ENCODE data around the gene IL34.
"Not testable (repeated sequence)": the region's sequence is repeated elsewhere in the genome, so short reads cannot be mapped to it uniquely, and the experiment has no call there.

IL34 gene

GRCh38 chr16:70659953-70660671 lies 13.8 kb downstream of the IL34 start:
- no peak for DNase-seq

DNA sequence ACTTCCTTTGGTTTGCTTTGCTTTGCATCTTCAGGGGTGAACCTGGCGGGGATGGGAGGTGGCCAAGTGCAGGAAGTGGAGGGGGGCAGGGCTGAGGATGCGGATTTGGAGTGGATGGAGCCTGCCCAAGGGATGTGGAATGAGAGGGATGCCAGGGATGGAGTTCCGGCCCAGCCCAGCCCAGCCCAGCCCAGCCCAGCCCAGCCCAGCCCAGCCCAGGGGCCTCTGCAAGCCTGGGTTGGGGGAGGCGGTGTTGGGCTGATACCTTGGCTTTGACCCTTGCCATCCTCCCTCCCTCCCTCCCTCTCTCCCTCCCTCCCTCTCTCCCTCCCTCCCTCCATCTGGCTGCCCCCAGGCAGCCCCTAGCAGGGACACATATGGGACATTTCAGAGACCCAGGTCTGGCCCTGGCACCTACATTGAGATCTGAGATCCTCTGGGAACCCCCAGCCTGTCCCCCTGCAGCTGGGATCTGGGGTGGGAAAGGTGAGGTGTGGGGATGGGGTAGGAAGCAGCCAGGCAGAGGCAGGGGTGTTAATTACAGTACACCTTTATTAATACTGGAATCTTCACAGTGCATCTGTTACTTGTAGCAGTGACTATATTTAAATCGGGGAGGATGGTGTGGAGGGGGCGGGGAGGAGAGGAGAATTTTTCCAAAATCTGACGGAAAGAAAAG lies 14.5 kb downstream of the IL34 start:
- no peak for DNase-seq

DNA sequence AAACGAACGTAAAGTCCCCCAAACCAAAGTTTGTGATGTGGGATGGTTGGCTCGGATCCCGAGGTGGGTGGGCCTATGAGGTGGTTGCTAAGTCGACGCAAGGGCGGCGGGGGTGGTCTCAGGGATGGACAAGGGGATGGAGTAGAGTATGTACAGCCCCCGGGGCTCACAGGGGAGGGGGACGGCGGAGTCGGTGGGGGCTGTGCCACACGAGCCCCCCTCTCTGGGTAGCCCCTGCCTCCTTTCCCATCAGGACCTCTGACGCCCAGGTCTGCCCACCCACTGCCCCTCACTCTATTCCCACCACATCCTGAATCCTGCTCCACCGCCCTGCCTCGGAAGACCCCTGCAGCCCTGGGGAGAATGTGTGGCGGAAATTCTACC lies 15.2 kb downstream of the IL34 start:
- DNase-seq, result no peak

DNA sequence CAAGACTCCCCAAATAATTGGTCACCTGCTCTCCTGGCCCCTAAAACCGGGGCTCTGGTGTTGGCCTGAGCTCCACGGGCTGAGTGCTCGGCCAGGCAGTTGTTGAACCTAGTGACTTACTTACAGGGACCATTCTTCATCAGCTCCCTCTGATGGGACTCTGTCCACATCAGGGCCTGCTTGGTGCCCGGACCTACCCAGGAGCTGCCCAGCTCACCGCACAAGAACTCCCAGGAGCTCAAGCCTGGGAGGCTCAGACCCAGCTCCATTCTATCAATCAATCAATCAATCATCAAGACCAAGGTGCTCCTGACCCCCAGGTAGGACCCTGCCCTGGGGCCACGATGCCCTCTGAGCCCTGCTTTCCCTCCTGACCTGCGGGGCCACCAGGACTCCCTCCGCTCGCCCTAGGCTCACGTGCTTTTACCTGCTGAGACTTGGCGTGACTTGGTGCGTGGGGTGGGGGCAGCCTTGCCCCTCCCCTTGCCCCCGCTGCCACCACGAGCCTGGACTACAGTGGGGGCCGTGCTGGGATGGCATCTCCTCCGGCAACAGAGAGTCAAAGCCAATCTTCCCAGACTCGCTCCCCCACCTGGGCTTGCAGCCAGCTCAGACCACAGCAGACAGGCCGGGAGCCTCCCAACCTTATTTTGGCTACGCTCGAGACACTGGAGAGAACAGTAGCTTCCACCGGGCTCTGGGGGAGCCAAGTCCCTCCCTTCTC lies 15.7 kb downstream of the IL34 start:
- no peak for DNase-seq

GRCh38 chr16:70662991-70663523 lies 16.7 kb downstream of the IL34 start:
- DNase-seq, result no peak

DNA sequence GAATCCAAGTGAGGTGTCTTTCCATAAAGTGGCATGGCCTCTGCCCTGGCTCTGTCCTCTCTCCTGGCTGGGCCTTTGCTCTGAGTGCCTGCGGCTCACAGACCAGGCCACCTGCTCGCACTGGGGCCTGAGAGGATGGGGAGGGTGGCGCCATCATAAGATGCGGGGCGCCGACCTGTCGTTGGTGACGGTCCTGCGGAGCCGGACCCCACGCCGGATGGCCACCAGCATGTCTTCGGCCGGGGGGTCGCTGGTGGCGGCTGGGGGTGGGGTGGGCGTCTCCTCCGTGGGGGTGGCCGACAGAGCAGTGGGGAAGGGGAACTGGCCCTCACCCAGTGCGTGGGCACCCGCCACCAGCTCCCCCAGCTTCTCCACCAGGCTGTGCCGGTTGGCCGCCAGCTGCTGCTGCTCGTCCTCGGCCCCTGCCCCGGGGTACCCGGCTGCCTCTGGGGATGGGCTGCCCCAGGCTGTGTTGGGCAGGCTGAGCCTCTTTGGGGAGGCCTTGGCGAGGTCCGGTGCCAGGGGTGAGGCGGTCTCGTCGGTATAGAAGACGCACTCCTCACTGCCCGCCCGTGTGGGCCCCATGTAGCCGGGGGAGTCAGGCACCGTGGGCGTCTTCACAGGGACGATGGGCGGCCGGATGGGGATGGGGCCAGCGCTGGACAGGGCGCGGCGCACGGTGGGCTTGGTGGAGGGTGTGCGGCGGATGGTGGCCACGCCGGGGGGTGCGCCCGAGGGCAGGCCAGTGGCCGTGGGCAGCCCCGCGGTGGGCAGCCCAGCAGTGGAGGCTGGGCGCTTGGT lies 17.4 kb downstream of the IL34 start:
- no peak for DNase-seq

GRCh38 chr16:70664325-70665112 lies 18.2 kb downstream of the IL34 start:
- no peak for DNase-seq

DNA sequence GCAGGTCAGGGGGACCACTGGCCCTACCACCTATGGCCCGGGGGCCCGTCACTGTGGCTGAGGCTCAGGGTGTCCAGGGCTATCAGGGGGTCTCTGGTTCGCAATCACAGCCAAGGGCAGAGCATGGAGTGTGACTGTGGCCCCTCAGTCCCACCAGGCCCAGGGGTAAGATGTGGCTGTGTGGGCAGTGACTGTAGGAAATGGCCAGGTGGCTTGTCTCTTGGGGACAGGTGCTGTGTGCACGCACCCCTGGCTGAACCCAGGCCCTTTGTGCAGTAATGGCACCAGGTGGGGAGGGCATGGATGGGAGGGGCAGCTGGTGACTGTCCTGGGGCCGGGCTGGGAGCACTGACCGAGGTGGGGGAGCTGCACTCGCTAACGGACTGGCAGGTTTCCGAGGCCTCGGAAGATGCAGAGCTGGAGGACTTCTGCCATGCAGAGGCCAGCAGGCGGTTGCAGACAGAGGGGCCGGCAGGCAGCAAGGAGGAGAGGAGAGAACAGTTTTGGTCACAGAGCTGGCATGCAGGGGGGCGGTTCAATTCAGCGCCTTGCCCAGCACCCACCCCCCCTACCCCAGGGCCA lies 18.8 kb downstream of the IL34 start:
- DNase-seq, result no peak

DNA sequence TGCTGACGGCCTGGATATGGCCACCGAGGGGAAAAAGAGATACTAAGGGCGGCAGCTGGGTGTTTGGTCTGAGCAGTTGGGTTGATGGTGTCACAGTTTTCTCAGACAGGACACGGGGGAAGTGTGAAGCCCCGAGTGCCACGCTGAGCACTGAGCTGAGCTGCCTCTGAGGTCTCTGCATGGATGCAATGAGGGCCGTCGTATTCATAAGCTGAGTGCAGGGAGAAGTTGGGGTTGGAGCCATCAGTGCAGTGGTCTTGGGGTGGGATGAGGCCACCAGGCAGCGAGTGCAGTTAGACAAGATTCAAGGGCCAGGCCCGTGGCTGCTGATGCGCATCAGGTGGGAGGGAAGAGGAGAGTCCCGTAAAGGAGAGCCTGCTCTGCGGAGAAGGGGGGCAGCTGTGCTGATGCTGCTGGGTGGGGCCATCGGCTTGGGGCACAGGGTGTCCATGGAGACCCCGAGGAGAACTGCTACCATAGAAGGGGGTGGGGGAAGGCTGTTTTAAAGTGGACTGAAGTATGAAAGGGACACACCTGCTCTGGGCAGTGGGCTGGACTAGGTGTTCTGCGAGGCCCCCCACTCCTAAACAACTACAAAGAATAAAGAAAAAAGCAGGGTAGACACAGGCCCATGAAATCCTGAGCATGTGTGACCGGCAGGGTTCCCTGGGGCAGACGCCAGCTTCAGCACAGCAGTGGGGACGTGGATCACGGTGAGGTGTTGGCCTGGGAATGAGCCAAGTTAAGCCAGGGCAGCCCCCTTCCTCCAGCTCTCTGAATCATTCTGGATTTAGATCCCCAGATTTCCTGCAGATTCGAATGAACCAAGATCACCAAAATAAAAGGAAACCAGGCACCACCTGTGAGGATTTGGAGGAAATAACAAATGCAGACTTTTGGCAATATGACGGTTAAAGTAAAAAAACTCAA lies 19.7 kb downstream of the IL34 start:
- no peak for DNase-seq

DNA sequence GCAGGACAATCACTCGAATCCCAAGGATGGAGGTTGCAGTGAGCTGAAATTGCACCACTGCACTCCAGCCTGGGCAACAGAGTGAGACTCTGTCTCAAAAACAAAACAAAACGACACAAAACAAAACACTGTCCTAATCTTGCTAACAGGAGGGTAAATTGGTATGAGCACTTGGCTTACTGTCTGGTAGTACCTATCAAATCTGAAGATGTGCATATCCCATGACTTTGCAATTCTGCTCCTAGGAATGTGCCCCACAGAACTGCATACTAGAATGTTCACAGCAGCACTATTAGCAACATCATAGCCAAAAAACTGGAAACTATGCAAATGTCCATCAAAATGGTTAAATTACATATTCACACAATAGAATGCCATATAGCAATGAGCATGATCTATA lies 23.8 kb downstream of the IL34 start:
- no peak for DNase-seq

- not testable (repeated sequence) for DNase-seq
These were observed 24.6 kb downstream of the IL34 start for GRCh38 chr16:70670938-70671337.

DNA sequence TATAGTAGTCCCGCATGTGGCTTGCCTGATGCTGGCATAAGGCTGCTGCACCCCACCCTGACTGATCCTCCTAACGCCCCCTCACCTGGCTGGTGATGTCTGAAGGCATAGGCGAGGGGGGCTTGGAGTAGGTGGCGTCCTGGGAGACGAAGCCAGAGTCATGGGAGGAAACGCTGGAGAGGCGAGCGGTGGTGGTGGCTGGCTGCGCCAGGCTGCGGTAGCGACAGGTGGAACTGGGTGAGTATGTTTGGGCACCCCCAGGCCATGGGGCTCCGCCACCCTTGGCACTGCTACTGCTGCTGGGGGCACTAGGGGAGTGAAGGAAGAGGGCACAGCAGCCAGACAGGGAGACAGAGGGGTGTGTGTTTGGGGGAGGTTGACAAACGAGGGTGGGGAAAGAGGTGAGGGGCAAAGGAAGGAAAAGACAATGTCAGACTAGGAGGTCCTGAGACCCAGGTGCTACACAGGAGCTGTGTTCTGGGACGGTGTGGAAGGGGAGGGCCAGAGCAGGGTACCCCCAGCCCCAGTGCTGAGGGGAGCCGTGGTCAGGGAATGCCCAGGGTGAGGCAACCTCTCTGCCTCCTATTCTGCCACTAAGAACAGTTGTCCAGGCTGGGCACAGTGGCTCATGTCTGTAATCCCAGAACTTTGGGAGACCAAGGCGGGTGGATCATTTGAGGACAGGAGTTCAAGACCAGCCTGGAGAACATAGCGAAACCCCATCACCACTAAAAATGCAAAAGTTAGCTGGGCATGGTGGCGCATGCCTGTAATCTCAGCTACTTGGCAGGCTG lies 28.1 kb downstream of the IL34 start:
- DNase-seq, result no peak

- no peak for DNase-seq
These were observed 29.6 kb downstream of the IL34 start for GRCh38 chr16:70675851-70676513.

- DNase-seq, result no peak
These were observed 30.5 kb downstream of the IL34 start for GRCh38 chr16:70676675-70677498.

- DNase-seq, result no peak
These were observed 31.3 kb downstream of the IL34 start for GRCh38 chr16:70677499-70678120.

DNA sequence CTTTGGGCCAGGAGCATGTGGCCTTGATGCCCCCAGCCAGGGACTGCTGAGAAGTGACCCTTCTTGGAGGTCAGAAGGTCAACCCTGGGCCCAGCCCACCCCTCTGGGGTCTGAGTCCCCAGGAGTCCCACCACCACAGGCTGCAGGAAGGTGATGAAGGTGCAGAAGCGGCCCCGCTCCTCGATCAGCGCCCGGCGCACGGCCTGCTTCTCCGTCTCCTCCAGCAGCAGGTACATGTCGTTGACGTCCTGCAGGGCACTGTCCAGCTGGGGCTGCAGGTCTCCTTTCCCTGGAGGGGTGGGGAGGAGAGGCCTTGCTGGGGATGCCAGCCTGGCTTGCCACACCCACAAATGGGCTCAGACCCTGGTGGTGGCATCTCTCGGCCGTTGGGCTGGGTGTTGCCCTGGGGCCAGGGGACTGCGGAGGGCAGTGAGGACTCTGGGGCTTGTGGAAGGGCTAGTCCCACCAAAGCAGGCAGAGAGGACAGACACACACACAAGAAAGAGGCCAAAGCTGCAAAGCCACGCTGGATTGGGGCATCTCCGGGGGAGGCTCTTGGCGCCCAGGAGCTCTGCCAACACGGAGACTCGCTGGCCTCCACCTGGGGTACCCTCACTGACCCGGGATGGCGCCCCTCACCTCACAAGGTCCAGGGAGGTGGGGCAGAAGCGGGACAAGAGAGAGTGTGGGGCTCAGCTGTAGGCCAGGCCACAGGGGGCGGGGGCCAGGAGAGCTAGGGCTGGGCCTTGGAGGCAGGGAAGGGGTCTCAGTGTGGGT lies 31.9 kb downstream of the IL34 start:
- no peak for DNase-seq
